Measurements from ENCODE around the gene RNF227.
A peak's percentile ranks its signal among the peaks of the same experiment; 100 is the strongest.
"Not testable (repeated sequence)": the region's sequence is repeated elsewhere in the genome, so short reads cannot be mapped to it uniquely, and the experiment has no call there.

The RNF227 gene

GRCh38 chr17:7915611-7916384 lies at the start of gene RNF227:
TSS of gene RNF227 (minus strand) at chr17:7916289. CDS start at chr17:7916195, 94 bp downstream.
- DNase-seq (ENCODE audit: low spot score), result peak; percentile 90

- DNase-seq (ENCODE audit: low spot score), result no peak
Observed at GRCh38 chr17:7961421-7961820, 45.3 kb upstream of the RNF227 start.

- no peak for DNase-seq (ENCODE audit: low spot score)
Observed at GRCh38 chr17:7959503-7960253, 43.6 kb upstream of the RNF227 start.

GRCh38 chr17:7956228-7956965 lies 40.3 kb upstream of the RNF227 start:
- DNase-seq (ENCODE audit: low spot score), result peak; percentile 14

- DNase-seq (ENCODE audit: low spot score), result no peak
Observed at GRCh38 chr17:7955414-7956227, 39.5 kb upstream of the RNF227 start.

- not testable (repeated sequence) for DNase-seq (ENCODE audit: low spot score)
Observed at GRCh38 chr17:7953266-7953665, 37.2 kb upstream of the RNF227 start.

- DNase-seq (ENCODE audit: low spot score), result no peak
Observed at GRCh38 chr17:7951143-7951792, 35.2 kb upstream of the RNF227 start.

- DNase-seq (ENCODE audit: low spot score), result no peak
Observed at GRCh38 chr17:7950578-7950977, 34.5 kb upstream of the RNF227 start.

- DNase-seq (ENCODE audit: low spot score), result no peak
Observed at GRCh38 chr17:7947651-7948050, 31.6 kb upstream of the RNF227 start.

- DNase-seq (ENCODE audit: low spot score), result no peak
Observed at GRCh38 chr17:7946441-7946840, 30.4 kb upstream of the RNF227 start.

- no peak for DNase-seq (ENCODE audit: low spot score)
Observed at GRCh38 chr17:7945651-7946050, 29.6 kb upstream of the RNF227 start.

- no peak for DNase-seq (ENCODE audit: low spot score)
Observed at GRCh38 chr17:7944326-7944725, 28.2 kb upstream of the RNF227 start.

GRCh38 chr17:7943291-7943690 lies 27.2 kb upstream of the RNF227 start:
- DNase-seq (ENCODE audit: low spot score), result no peak

GRCh38 chr17:7940743-7941142 lies 24.7 kb upstream of the RNF227 start:
- no peak for DNase-seq (ENCODE audit: low spot score)

- no peak for DNase-seq (ENCODE audit: low spot score)
Observed at GRCh38 chr17:7940034-7940433, 23.9 kb upstream of the RNF227 start.

GRCh38 chr17:7935859-7936258 lies 19.8 kb upstream of the RNF227 start:
- no peak for DNase-seq (ENCODE audit: low spot score)

- no peak for DNase-seq (ENCODE audit: low spot score)
Observed at GRCh38 chr17:7932949-7933348, 16.9 kb upstream of the RNF227 start.

GRCh38 chr17:7932483-7932891 lies 16.4 kb upstream of the RNF227 start:
- peak; percentile 40 for DNase-seq (ENCODE audit: low spot score)

- DNase-seq (ENCODE audit: low spot score), result peak; percentile 99
Observed at GRCh38 chr17:7931709-7932482, 15.8 kb upstream of the RNF227 start, which contains the start of the genes CNTROB and TRAPPC1. TSS of gene CNTROB (plus strand) at chr17:7932206. CDS start at chr17:7933080, 874 bp downstream. TSS of gene TRAPPC1 (minus strand) at chr17:7931946. CDS start at chr17:7931829, 117 bp downstream.
